ENCODE measurements around the gene ERO1A.

ERO1A gene

DNA sequence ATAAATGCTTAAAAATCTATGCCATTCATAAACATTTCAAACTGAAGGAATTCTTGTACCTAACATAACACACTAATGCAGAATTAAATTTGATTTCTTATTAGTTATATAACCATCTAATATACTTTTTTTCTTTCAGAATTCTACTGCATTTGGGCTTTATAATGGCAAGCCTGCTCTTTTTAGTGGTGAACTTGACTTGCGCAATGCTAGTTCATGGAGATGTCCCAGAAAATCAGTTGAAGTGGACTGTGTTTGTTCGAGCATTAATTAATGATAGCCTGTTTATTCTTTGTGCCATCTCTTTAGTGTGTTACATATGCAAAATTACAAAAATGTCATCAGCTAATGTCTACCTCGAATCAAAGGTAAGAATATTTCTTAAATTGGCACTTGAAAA is 95.4 kb downstream of the ERO1A start:
- no peak for DNase-seq

DNA sequence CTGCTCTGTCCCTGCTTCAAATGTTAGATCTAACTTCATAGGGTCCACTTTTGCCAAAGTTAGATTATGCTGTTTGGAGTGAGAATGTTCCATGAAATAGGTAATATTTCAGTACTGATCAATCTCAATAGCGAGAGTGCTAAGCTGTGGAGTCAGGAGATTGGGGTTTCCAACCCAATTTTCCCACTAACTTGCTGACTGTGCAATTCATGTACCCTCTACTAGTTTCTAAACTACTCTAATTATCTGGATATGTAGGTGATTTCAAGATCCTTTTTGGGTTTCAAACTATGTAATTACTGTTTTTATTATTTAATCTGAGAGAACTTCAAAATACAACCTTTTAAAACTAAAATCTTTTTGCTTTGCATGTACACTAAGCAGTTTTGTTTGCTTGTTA is 96.8 kb downstream of the ERO1A start:
- DNase-seq: no peak

DNA sequence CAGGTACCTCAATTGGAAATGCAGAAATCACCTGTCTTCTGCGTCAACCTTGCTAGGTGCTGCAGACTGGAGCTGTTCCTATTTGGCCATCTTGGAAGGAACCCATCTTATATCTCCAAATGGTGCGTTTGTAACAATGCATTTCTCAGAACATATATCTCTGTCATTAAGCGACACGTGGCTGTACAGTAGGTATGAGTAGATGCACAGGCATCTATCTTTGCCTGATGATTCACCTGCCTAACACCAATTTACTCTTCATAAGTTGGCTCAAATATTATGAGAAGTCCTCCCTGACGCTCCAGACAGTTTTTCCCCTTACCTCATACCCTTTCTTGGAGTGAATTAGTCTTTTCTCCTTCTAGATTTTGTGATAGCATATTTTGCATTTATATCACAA is 98.5 kb downstream of the ERO1A start:
- no peak for DNase-seq

GRCh38 chr14:52596320-52596719 is 99.0 kb downstream of the ERO1A start:
- no peak for DNase-seq

DNA sequence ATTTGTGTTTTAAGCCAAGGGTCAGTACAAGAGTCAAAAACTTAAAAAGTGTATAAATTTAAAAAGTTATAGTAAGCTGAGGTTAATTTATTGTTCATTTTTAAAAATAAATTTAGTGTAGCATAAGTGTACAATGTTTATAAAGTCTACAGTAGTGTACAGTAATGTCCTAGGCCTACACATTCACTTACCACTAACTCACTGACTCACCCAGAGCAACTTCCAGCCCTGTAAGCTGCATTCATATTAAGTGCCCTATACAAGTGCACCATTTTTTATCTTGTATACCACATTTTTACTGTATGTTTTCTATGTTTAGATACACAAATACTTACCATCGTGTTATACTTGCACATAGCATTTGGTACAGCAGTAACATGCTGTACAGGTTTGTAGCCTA is 105.0 kb downstream of the ERO1A start:
- DNase-seq: no peak
